IMR-90 (cell line): ENCODE results near the gene OR52B6.

ENCODE experiments used
- CTCF ChIP-seq: conservative IDR thresholded peaks from 2 replicates; pipeline ENCODE4 v1.5.1; 2012; ENCODE audit warnings: mild to moderate bottlenecking, low read depth, low read length, improper control_type of control experiment
- FOS ChIP-seq: fragments of 150-350 bp; IDR thresholded peaks from 2 replicates; pipeline ENCODE4 v1.6.1; 2016; ENCODE audit warnings: low read depth, low read length
- SMC3 ChIP-seq: fragments of 150-350 bp; IDR thresholded peaks from 2 replicates; pipeline ENCODE4 v1.6.1; 2016; ENCODE audit warnings: low read depth, mild to moderate bottlenecking, antibody characterized with exemption, low read length, moderate library complexity

GRCh38 chr11:5611627-5612026, 30.9 kb downstream of the OR52B6 start:
- no peak for TF ChIP-seq FOS
- no peak for TF ChIP-seq SMC3
- TF ChIP-seq CTCF: no peak
